Measurements from ENCODE around the gene F7.

Gene F7

GRCh38 chr13:113157929-113158747 lies 52.5 kb downstream of the F7 start, which contains the start of gene PROZ:
TSS of gene PROZ (plus strand) at chr13:113158648. CDS start at chr13:113158661, 13 bp downstream.
- Histone ChIP-seq H3K9ac (ENCODE audit: low read length) (no peak within 1 kb of the TSS), H4K20me1 (ENCODE audit: low read depth, low read length) (no peaks in the 10 kb centered on the region), H3K9me3 (ENCODE audit: insufficient read depth, low read length) (no peaks in the 10 kb centered on the region), H3K4me2 (ENCODE audit: low read depth, low read length, poor library complexity, severe bottlenecking) (no peak within 1 kb of the TSS), H3K36me3 (ENCODE audit: low read length) (no peaks in the 10 kb centered on the region), H3K27ac (ENCODE audit: low read depth, low read length) (no peak within 1 kb of the TSS), H3K4me3 (ENCODE audit: insufficient read depth, low read length, poor library complexity, severe bottlenecking) (no peak within 1 kb of the TSS), H3K27me3 (ENCODE audit: low read length) (no peaks in the 10 kb centered on the region), H2AFZ (ENCODE audit: low read depth, low read length, severe bottlenecking) (no peak within 1 kb of the TSS), H3K79me2 (ENCODE audit: insufficient read depth, low read length) (no peaks in the 10 kb centered on the region), H3F3A (ENCODE audit: insufficient read depth) (no peaks in the 10 kb centered on the region), H3K9me2 (replicated peaks; ENCODE audit: insufficient read depth, low read length) (no peaks in the 10 kb centered on the region)
- TF ChIP-seq EZH2phosphoT487 (conservative IDR thresholded peaks at IDR 0.05; ENCODE audit: low read length) = no peak

DNA sequence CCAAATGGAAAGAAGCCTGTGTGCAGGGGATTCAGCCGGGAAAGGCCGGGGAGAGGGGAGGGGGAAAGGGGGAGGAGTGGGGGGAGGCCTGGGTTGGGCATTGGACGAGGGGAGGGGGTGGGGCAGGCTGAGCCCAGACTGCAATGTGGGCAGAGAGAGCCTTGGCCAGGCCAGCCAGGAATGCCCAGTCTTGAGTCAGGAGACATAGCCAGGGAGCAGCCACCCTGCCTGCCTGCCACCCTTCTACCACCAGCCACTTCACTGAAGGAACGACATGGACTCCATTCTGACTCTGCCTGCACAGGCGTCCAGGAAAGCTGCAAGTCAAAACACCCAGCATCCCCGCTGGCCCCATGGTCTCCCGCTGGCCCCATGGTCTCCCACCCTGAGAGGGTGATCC lies 53.4 kb downstream of the F7 start:
- Histone ChIP-seq H3K27ac (ENCODE audit: low read depth, low read length) (no peak overlapping the region), H3K79me2 (ENCODE audit: insufficient read depth, low read length) (no peaks in the 10 kb centered on the region), H3K9me2 (replicated peaks; ENCODE audit: insufficient read depth, low read length) (no peaks in the 10 kb centered on the region), H3K9ac (ENCODE audit: low read length) (no peak overlapping the region), H3F3A (ENCODE audit: insufficient read depth) (no peaks in the 10 kb centered on the region), H3K27me3 (ENCODE audit: low read length) (no peaks in the 10 kb centered on the region), H3K4me2 (ENCODE audit: low read depth, low read length, poor library complexity, severe bottlenecking) (no peak overlapping the region), H3K9me3 (ENCODE audit: insufficient read depth, low read length) (no peaks in the 10 kb centered on the region), H3K36me3 (ENCODE audit: low read length) (no peaks in the 10 kb centered on the region), H3K4me3 (ENCODE audit: insufficient read depth, low read length, poor library complexity, severe bottlenecking) (no peak overlapping the region), H4K20me1 (ENCODE audit: low read depth, low read length) (no peaks in the 10 kb centered on the region), H2AFZ (ENCODE audit: low read depth, low read length, severe bottlenecking) (no peak overlapping the region)
- no peak for TF ChIP-seq CTCF (IDR thresholded peaks at IDR 0.05; ENCODE audit: insufficient read depth, low read length, poor library complexity, severe bottlenecking)
- no peak for TF ChIP-seq EZH2phosphoT487 (conservative IDR thresholded peaks at IDR 0.05; ENCODE audit: low read length)

GRCh38 chr13:113159701-113160100 lies 54.1 kb downstream of the F7 start:
- no peak overlapping the region for H3K9ac ChIP-seq (ENCODE audit: low read length)
- no peaks in the 10 kb centered on the region for H3K9me2 ChIP-seq (replicated peaks; ENCODE audit: insufficient read depth, low read length)
- H2AFZ ChIP-seq (ENCODE audit: low read depth, low read length, severe bottlenecking) = no peak overlapping the region
- no peaks in the 10 kb centered on the region for H3K79me2 ChIP-seq (ENCODE audit: insufficient read depth, low read length)
- H3K27me3 ChIP-seq (ENCODE audit: low read length) = no peaks in the 10 kb centered on the region
- H3K36me3 ChIP-seq (ENCODE audit: low read length) = no peaks in the 10 kb centered on the region
- H3K4me2 ChIP-seq (ENCODE audit: low read depth, low read length, poor library complexity, severe bottlenecking) = no peak overlapping the region
- H3K4me3 ChIP-seq (ENCODE audit: insufficient read depth, low read length, poor library complexity, severe bottlenecking) = no peak overlapping the region
- no peaks in the 10 kb centered on the region for H3K9me3 ChIP-seq (ENCODE audit: insufficient read depth, low read length)
- TF ChIP-seq CTCF (IDR thresholded peaks at IDR 0.05; ENCODE audit: insufficient read depth, low read length, poor library complexity, severe bottlenecking) = no peak
- no peak for TF ChIP-seq EZH2phosphoT487 (conservative IDR thresholded peaks at IDR 0.05; ENCODE audit: low read length)
- H3F3A ChIP-seq (ENCODE audit: insufficient read depth) = no peaks in the 10 kb centered on the region
- no peaks in the 10 kb centered on the region for H4K20me1 ChIP-seq (ENCODE audit: low read depth, low read length)
- H3K27ac ChIP-seq (ENCODE audit: low read depth, low read length) = no peak overlapping the region

GRCh38 chr13:113160983-113161382 lies 55.4 kb downstream of the F7 start:
- H3K9ac ChIP-seq (ENCODE audit: low read length) = no peak overlapping the region

More at GRCh38 chr13:113160983-113161382, 55.4 kb downstream of the F7 start:
- Histone ChIP-seq H3K27ac (ENCODE audit: low read depth, low read length) (no peak overlapping the region), H3K4me2 (ENCODE audit: low read depth, low read length, poor library complexity, severe bottlenecking) (no peak overlapping the region), H3K4me3 (ENCODE audit: insufficient read depth, low read length, poor library complexity, severe bottlenecking) (no peak overlapping the region), H3K9me2 (replicated peaks; ENCODE audit: insufficient read depth, low read length) (no peaks in the 10 kb centered on the region), H3K79me2 (ENCODE audit: insufficient read depth, low read length) (no peaks in the 10 kb centered on the region), H4K20me1 (ENCODE audit: low read depth, low read length) (no peaks in the 10 kb centered on the region), H3K9me3 (ENCODE audit: insufficient read depth, low read length) (no peaks in the 10 kb centered on the region), H3K36me3 (ENCODE audit: low read length) (no peaks in the 10 kb centered on the region), H3K27me3 (ENCODE audit: low read length) (no peaks in the 10 kb centered on the region), H2AFZ (ENCODE audit: low read depth, low read length, severe bottlenecking) (no peak overlapping the region), H3F3A (ENCODE audit: insufficient read depth) (peaks cover 3% of the 10 kb centered on the region; the same call in 1 of the 2 replicates)
- no peak for TF ChIP-seq CTCF (IDR thresholded peaks at IDR 0.05; ENCODE audit: insufficient read depth, low read length, poor library complexity, severe bottlenecking)
- TF ChIP-seq EZH2phosphoT487 (conservative IDR thresholded peaks at IDR 0.05; ENCODE audit: low read length) = no peak
